PC-3 (cell line): ENCODE data around the gene ANGPT4. TPM values are rescaled to one million over a fixed set of nuclear protein-coding genes. Genes with fewer than 3 reads are reported as not detected.

Source experiments
- ATAC-seq: fragments of 200-7000 bp; cut with Tn5 transposase; 2 replicates; pipeline ENCODE4 v1.9.1; 2020; ENCODE audit warnings: mild to moderate bottlenecking, moderate library complexity
- BruUV-seq: library from RNA; stranded (reverse); fragments of 400-500 nt; replicated peaks from 2 replicates; lab custom pipeline; 2021; lab: Mats Ljungman, UMichigan
- CTCF ChIA-PET: fragments of 300-600 bp; sonication (Branson Sonifier 250); formaldehyde crosslinking; loops from one replicate; lab custom pipeline; 2022; ENCODE audit warnings: antibody characterized with exemption; lab: Charles Lee
- POLR2A ChIA-PET: fragments of 300-600 bp; sonication (Branson Sonifier 250); formaldehyde crosslinking; loops from one replicate; lab custom pipeline; 2022; ENCODE audit warnings: antibody characterized with exemption; ENCODE audit not compliant: unreplicated experiment; lab: Charles Lee
- DNase-seq: peaks from one replicate; pipeline ENCODE4 v3.0.0-alpha.2; 2015
- H2AFZ ChIP-seq: fragments of 300-600 bp; sonication (generic); 2 replicates; pipeline ENCODE4 v1.6.0; 2016; ENCODE audit warnings: antibody characterized with exemption, low read length
- H3F3A ChIP-seq: fragments of 300-600 bp; sonication (generic); one replicate; pipeline ENCODE4 v1.6.0; 2017; ENCODE audit warnings: antibody characterized with exemption, low read length, control low read depth, mild to moderate bottlenecking; ENCODE audit not compliant: unreplicated experiment
- H3K27ac ChIP-seq: fragments of 300-600 bp; sonication (generic); 2 replicates; pipeline ENCODE4 v1.5.1; 2016; ENCODE audit warnings: mild to moderate bottlenecking, low read length
- H3K27me3 ChIP-seq: fragments of 300-600 bp; sonication (generic); 2 replicates; pipeline ENCODE4 v1.6.1; 2016; ENCODE audit warnings: low read length, mixed read lengths
- H3K36me3 ChIP-seq: fragments of 300-600 bp; sonication (generic); 2 replicates; pipeline ENCODE4 v1.6.1; 2016; ENCODE audit warnings: low read depth, mixed run types, low read length, mixed read lengths
- H3K4me1 ChIP-seq: fragments of 300-600 bp; sonication (generic); 2 replicates; pipeline ENCODE4 v1.5.1; 2016; ENCODE audit warnings: low read length; ENCODE audit not compliant: insufficient read depth
- H3K4me2 ChIP-seq: fragments of 300-600 bp; sonication (generic); 2 replicates; pipeline ENCODE4 v1.6.0; 2016; ENCODE audit warnings: low read length
- H3K4me3 ChIP-seq: fragments of 300-600 bp; sonication (generic); 2 replicates; pipeline ENCODE4 v1.5.1; 2016; ENCODE audit warnings: mild to moderate bottlenecking, low read length, mixed read lengths
- H3K79me2 ChIP-seq: fragments of 300-600 bp; sonication (generic); 2 replicates; pipeline ENCODE4 v1.6.1; 2017; ENCODE audit warnings: low read length, mixed read lengths
- H3K9ac ChIP-seq: fragments of 300-600 bp; sonication (generic); 2 replicates; pipeline ENCODE4 v1.6.0; 2016; ENCODE audit warnings: mild to moderate bottlenecking, low read length
- H3K9me2 ChIP-seq: fragments of 300-600 bp; sonication (generic); replicated peaks from 2 replicates; pipeline ENCODE4 v1.6.1; 2016; ENCODE audit warnings: mixed run types, low read length, mixed read lengths
- H3K9me3 ChIP-seq: fragments of 300-600 bp; sonication (generic); 2 replicates; pipeline ENCODE4 v1.6.1; 2016; ENCODE audit warnings: low read length, mixed read lengths
- H4K20me1 ChIP-seq: fragments of 300-600 bp; sonication (generic); 2 replicates; pipeline ENCODE4 v1.6.1; 2016; ENCODE audit warnings: low read length, mixed read lengths
- CTCF ChIP-seq: fragments of 300-600 bp; sonication (generic); conservative IDR thresholded peaks from 2 replicates; pipeline ENCODE4 v1.5.1; 2017; ENCODE audit warnings: antibody characterized with exemption, low read depth, mild to moderate bottlenecking, low read length
- EZH2 ChIP-seq: fragments of 300-600 bp; sonication (generic); IDR thresholded peaks from one replicate; pipeline ENCODE4 v1.6.1; 2017; ENCODE audit warnings: antibody characterized with exemption, mild to moderate bottlenecking, low read length; ENCODE audit not compliant: unreplicated experiment
- EZH2phosphoT487 ChIP-seq: fragments of 300-600 bp; sonication (generic); IDR thresholded peaks from 2 replicates; pipeline ENCODE4 v1.6.1; 2018; ENCODE audit warnings: mild to moderate bottlenecking, antibody characterized with exemption, low read length, borderline replicate concordance
- intact Hi-C: fragments of 100-400 bp; cut with micrococcal nuclease; formaldehyde crosslinking; loops from 2 replicates; pipeline ENCODE4 v1.9.0; 2023
- total RNA-seq: library from RNA; depleted of rRNA; stranded (reverse); fragments of >200 nt; gene quantifications from 2 replicates; pipeline ENCODE4 v1.2.3, GENCODE V29; 2014

Gene ANGPT4
- total RNA-seq, 1 experiment from 2014 or later, result not detected

GRCh38 chr20:933029-933428 is 16.9 kb upstream of the ANGPT4 start:
- Histone ChIP-seq H4K20me1 (no peaks in the 10 kb centered on the region), H3K4me1 (no peaks in the 10 kb centered on the region), H2AFZ (no peak overlapping the region), H3K9ac (no peak overlapping the region), H3K36me3 (peaks cover 2% of the 10 kb centered on the region; the same call in 1 of the 2 replicates), H3K9me3 (peaks cover 17% of the 10 kb centered on the region), H3K4me3 (no peak overlapping the region), H3F3A (no peaks in the 10 kb centered on the region), H3K27ac (no peak overlapping the region), H3K9me2 (no peaks in the 10 kb centered on the region), H3K27me3 (peaks cover 10% of the 10 kb centered on the region), H3K79me2 (no peaks in the 10 kb centered on the region), H3K4me2 (no peak overlapping the region)
- ChIA-PET CTCF (no interaction called here), POLR2A (no interaction called here)
- intact Hi-C loops, result no loop called here
- no peak for TF ChIP-seq EZH2phosphoT487
- TF ChIP-seq EZH2, result no peak
- no peak for TF ChIP-seq CTCF
- no peak for ATAC-seq
- DNase-seq, result no peak
- no TSS peak for BruUV-seq

- no peak overlapping the region for H2AFZ ChIP-seq
- DNase-seq, result peak; percentile 29
- BruUV-seq, result no TSS peak
- no peaks in the 10 kb centered on the region for H3K9me2 ChIP-seq
- peaks cover 26% of the 10 kb centered on the region for H3K27me3 ChIP-seq
- H4K20me1 ChIP-seq, result no peaks in the 10 kb centered on the region
- no peaks in the 10 kb centered on the region for H3K4me1 ChIP-seq
- no peaks in the 10 kb centered on the region for H3K79me2 ChIP-seq
- ATAC-seq, result no peak
- H3K36me3 ChIP-seq, result peaks cover 2% of the 10 kb centered on the region; the same call in 1 of the 2 replicates
- H3K9ac ChIP-seq, result no peak overlapping the region
- H3K4me2 ChIP-seq, result no peak overlapping the region
- H3K27ac ChIP-seq, result no peak overlapping the region
- intact Hi-C loops, result no loop called here
- ChIA-PET POLR2A (no interaction called here), CTCF (no interaction called here)
- no peaks in the 10 kb centered on the region for H3F3A ChIP-seq
- no peak overlapping the region for H3K4me3 ChIP-seq
- peaks cover 17% of the 10 kb centered on the region for H3K9me3 ChIP-seq
- no peak for TF ChIP-seq EZH2phosphoT487
- TF ChIP-seq CTCF, result no peak
- no peak for TF ChIP-seq EZH2
These were observed 15.3 kb upstream of the ANGPT4 start for GRCh38 chr20:931401-931800.

- no peak for ATAC-seq
- no peak overlapping the region for H3K4me2 ChIP-seq
- no peaks in the 10 kb centered on the region for H3F3A ChIP-seq
- H2AFZ ChIP-seq, result no peak overlapping the region
- H3K36me3 ChIP-seq, result no peaks in the 10 kb centered on the region
- peaks cover 47% of the 10 kb centered on the region for H3K27me3 ChIP-seq
- H3K27ac ChIP-seq, result no peak overlapping the region
- ChIA-PET POLR2A (no interaction called here), CTCF (no interaction called here)
- no peak for DNase-seq
- no peak overlapping the region for H3K4me3 ChIP-seq
- H4K20me1 ChIP-seq, result no peaks in the 10 kb centered on the region
- H3K4me1 ChIP-seq, result no peaks in the 10 kb centered on the region
- H3K79me2 ChIP-seq, result no peaks in the 10 kb centered on the region
- no peaks in the 10 kb centered on the region for H3K9me2 ChIP-seq
- peaks cover 11% of the 10 kb centered on the region for H3K9me3 ChIP-seq
- H3K9ac ChIP-seq, result no peak overlapping the region
- TF ChIP-seq CTCF, result no peak
- no peak for TF ChIP-seq EZH2
- no peak for TF ChIP-seq EZH2phosphoT487
- no TSS peak for BruUV-seq
- intact Hi-C loops, result no loop called here
These were observed 10.5 kb upstream of the ANGPT4 start for GRCh38 chr20:926670-927069.
